HEK293T (cell line): Measurements from ENCODE around the gene PRKAG2.
"Not testable (repeated sequence)": the region's sequence is repeated elsewhere in the genome, so short reads cannot be mapped to it uniquely, and the experiment has no call there.

Experiments
- NFRKB ChIP-seq: fragments of 450-650 bp; IDR thresholded peaks from 2 replicates; pipeline ENCODE4 v1.6.1; 2016; ENCODE audit warnings: mild to moderate bottlenecking, moderate library complexity
- SP1 ChIP-seq: fragments of 450-650 bp; IDR thresholded peaks from 2 replicates; pipeline ENCODE4 v1.6.1; 2017

DNA sequence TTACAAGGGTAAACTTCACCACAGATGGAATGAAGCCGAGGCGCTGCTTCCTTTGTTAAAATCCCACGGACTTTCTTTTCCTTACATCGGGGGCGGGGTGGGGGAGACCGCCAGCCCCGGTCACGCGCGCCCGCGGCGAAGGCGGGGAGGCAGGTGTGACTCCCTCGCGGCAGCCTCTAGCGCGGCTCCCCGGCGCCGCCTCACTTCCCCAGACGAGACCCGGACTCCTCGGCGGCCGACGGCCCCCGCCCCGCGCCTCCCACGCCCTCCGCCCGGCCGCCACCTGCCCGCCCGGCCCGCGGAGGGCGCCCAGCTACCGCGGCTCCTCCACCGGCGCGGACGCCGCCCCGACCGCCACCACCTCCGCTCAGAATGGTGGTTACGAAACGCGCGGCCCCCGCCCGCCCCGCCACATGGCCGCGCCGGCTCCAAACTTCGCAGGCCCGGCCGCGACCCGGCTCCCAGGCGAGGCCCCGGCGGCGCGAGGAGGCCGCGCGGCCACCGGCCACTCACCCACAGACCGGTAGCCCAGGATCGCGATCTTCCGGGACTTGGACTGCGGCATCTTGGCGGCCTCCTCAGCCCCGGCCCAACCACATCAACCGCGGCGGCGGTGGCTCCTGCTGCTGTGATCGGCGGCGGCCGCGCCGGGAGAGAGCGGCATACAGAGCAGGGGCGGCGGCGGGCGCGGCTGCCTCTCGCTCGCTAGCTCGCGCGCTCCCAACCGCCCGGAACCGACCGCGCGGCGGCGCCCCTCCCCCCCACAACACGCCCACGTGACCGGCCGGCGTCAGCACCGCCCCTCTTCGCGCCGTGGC, 357.8 kb downstream of the PRKAG2 start:
- not testable (repeated sequence) for TF ChIP-seq NFRKB, SP1
